Stomach smooth muscle (tissue), 2 donors: ENCODE measurements around the gene HUS1.

ENCODE experiments used
- H3K27ac ChIP-seq: one replicate; pipeline ENCODE4 v1.7.0; 2013; ENCODE audit warnings: mild to moderate bottlenecking, low read length, inconsistent platforms
- H3K27me3 ChIP-seq, 2 donors: one replicate each; pipeline ENCODE4 v1.7.0; 2013; ENCODE audit warnings: low read length in 2 of 2; ENCODE audit not compliant: insufficient read depth in 2 of 2, control insufficient read depth in 1 of 2
- H3K36me3 ChIP-seq, 2 donors: one replicate each; pipeline ENCODE4 v1.7.0; 2013; ENCODE audit warnings: low read length in 2 of 2; ENCODE audit not compliant: control insufficient read depth in 2 of 2, insufficient read depth in 2 of 2
- H3K4me1 ChIP-seq: one replicate; pipeline ENCODE4 v1.7.0; 2013; ENCODE audit warnings: low read length; ENCODE audit not compliant: control insufficient read depth, insufficient read depth
- H3K4me3 ChIP-seq, 2 donors: one replicate each; pipeline ENCODE4 v1.7.0; 2013; ENCODE audit warnings: low read length in 2 of 2
- H3K9ac ChIP-seq, 2 donors: one replicate each; pipeline ENCODE4 v1.7.0; 2013; ENCODE audit warnings: low read length in 2 of 2, mild to moderate bottlenecking in 1 of 2
- H3K9me3 ChIP-seq, 2 donors: one replicate each; pipeline ENCODE4 v1.7.0; 2013; ENCODE audit warnings: low read length in 2 of 2; ENCODE audit not compliant: control insufficient read depth in 2 of 2
- donor health status: healthy.
- donor health status: Pancreatic carcinoma.

Gene HUS1

GRCh38 chr7:47937711-47938573 lies 41.5 kb downstream of the HUS1 start:
- no peaks in the 10 kb centered on the region for H3K27me3 ChIP-seq

DNA sequence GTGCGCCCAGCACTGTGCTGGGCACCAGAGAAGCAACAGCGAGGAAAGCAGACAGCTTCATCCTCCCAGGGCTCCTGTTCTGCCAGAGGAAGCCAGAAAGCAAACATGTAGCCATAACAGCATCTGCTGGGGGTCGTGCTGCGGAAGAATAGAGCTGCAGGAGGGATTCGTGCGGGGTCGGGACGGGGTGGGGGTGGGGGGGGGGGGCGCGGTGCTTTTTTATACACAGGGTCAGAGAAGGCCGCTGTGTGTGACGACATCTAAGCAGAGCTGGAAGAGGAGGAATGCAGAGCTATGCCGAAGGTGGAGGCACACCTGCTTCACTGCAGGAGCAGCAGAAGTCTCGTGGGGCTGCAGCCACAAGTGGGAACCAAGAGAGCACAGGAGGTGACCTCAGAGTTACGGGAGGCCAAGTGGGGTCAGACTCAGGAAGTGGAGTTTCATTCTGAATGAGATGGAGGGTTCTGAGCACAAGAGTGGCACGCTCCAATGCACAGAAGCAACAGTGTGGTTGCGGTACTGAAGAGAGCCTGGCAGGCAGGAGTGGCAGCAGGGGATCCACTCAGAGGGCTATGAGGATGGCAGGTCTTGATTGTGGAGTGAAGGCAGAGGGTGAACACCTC lies 42.2 kb downstream of the HUS1 start:
- Histone ChIP-seq H3K4me3 (no peak overlapping the region), H3K27me3 (no peaks in the 10 kb centered on the region), H3K4me1 (no peaks in the 10 kb centered on the region), H3K36me3 (no peaks in the 10 kb centered on the region), H3K9ac (no peak overlapping the region), H3K9me3 (no peaks in the 10 kb centered on the region), H3K27ac (no peak overlapping the region)

More at GRCh38 chr7:47937711-47938573, 41.5 kb downstream of the HUS1 start:
- Histone ChIP-seq H3K9me3 (no peaks in the 10 kb centered on the region), H3K4me1 (no peaks in the 10 kb centered on the region), H3K4me3 (no peak overlapping the region), H3K27ac (no peak overlapping the region), H3K36me3 (no peaks in the 10 kb centered on the region), H3K9ac (no peak overlapping the region)

DNA sequence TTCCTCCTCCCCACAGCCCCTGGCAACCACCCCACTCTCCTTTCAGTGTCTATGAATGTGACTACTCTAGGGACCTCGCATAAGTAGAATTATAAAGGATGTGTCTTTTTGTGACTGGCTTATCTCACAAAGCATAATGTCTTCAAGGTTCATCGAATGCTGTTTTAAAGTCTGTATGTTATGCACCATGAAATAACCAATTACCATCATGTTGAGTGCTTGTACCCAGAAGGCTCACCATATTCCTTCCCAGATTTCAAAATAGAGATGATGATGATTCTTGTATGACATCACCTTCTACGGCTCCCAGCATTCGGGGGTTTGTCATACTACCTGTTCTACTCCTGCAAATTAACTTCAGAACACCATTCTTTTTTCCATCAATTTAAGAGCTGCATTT lies 43.1 kb downstream of the HUS1 start:
- no peaks in the 10 kb centered on the region for H3K4me1 ChIP-seq
- H3K9me3 ChIP-seq: no peaks in the 10 kb centered on the region
- no peaks in the 10 kb centered on the region for H3K27me3 ChIP-seq
- no peaks in the 10 kb centered on the region for H3K36me3 ChIP-seq
- H3K4me3 ChIP-seq: no peak overlapping the region
- H3K27ac ChIP-seq: no peak overlapping the region
- H3K9ac ChIP-seq: no peak overlapping the region

- Histone ChIP-seq H3K27ac (no peak overlapping the region), H3K9me3 (no peaks in the 10 kb centered on the region), H3K9ac (no peak overlapping the region), H3K4me3 (no peak overlapping the region), H3K36me3 (no peaks in the 10 kb centered on the region), H3K4me1 (no peaks in the 10 kb centered on the region), H3K27me3 (no peaks in the 10 kb centered on the region)
These were observed 44.1 kb downstream of the HUS1 start for GRCh38 chr7:47935336-47935735.

GRCh38 chr7:47934831-47935230 lies 44.6 kb downstream of the HUS1 start:
- H3K36me3 ChIP-seq: no peaks in the 10 kb centered on the region
- no peak overlapping the region for H3K4me3 ChIP-seq
- no peak overlapping the region for H3K9ac ChIP-seq
- no peaks in the 10 kb centered on the region for H3K27me3 ChIP-seq
- no peak overlapping the region for H3K27ac ChIP-seq
- H3K4me1 ChIP-seq: no peaks in the 10 kb centered on the region
- no peaks in the 10 kb centered on the region for H3K9me3 ChIP-seq

DNA sequence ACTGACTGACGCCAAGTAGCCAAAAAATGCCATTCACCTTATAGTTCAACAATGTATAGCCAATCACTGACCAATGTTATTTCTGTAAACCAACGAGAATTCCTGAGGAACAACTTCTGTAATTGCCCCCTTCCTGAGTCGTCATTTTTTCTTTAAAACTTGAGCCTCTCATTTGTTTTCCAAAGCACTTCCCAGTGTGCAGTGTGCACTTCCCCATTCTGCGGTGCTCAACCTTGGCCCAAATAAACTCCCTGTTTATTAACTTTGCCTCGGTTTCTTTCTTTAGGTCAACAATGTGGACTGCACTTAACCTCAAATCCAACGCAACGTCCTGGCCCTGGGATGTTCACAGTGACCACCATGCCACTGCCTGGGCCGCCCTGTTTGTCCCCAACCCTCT lies 46.2 kb downstream of the HUS1 start:
- H3K36me3 ChIP-seq: no peaks in the 10 kb centered on the region
- no peaks in the 10 kb centered on the region for H3K4me1 ChIP-seq
- H3K4me3 ChIP-seq: no peak overlapping the region
- no peak overlapping the region for H3K9ac ChIP-seq
- H3K27ac ChIP-seq: no peak overlapping the region
- H3K9me3 ChIP-seq: no peaks in the 10 kb centered on the region
- no peaks in the 10 kb centered on the region for H3K27me3 ChIP-seq

DNA sequence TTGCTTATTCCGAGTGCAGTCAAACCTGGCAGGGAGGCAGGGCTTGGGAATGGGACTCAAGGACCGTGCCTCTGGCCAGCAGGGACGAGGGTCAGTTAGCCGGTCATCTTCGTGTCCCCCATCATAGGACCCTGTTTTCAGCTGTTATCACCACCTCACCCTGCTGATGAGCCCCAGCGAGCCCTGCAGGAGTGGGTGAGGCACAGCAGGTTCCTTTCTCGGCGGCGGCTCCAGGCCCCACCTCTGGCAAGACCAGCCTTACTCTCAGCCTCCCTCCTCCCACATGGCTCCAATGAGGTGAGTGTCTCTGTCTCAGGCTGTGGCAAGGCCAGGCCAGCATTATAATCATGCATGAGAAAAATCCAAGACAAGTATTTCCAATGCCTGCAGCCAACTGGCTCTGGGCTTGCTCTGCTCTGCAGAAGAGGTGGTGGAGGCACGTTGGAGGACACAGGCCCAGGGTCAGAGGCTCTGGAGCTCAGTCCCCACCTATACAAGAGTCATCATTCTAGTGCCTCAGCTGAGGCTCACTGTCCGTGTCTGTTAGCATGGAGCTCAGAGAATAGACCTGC lies 46.9 kb downstream of the HUS1 start:
- H3K4me1 ChIP-seq: no peaks in the 10 kb centered on the region
- H3K27me3 ChIP-seq: no peaks in the 10 kb centered on the region
- no peak overlapping the region for H3K9ac ChIP-seq
- no peaks in the 10 kb centered on the region for H3K36me3 ChIP-seq
- no peak overlapping the region for H3K27ac ChIP-seq
- no peak overlapping the region for H3K4me3 ChIP-seq
- no peaks in the 10 kb centered on the region for H3K9me3 ChIP-seq

DNA sequence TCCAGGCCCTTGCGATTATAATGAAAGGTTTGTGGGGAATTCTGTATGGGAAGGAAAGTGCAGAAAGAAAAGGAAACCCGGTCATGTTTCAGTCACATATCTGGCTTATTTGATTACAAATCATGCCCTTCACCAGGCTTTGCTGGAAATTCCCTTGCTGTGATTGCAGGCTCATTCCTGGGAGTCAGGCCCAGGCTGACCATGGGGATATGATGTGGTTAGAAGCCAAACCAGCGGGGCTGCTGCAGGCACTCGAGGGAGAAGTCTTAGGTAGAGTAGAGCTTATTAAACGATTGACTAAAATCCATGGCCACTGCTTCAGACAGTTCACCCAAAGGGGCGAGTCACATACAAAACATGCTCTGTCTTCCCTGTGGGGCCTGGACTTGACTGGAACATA lies 47.4 kb downstream of the HUS1 start:
- H3K9ac ChIP-seq: no peak overlapping the region
- H3K9me3 ChIP-seq: no peaks in the 10 kb centered on the region
- H3K4me1 ChIP-seq: no peaks in the 10 kb centered on the region
- H3K36me3 ChIP-seq: no peaks in the 10 kb centered on the region
- H3K4me3 ChIP-seq: no peak overlapping the region
- H3K27ac ChIP-seq: no peak overlapping the region
- H3K27me3 ChIP-seq: no peaks in the 10 kb centered on the region

- no peaks in the 10 kb centered on the region for H3K9me3 ChIP-seq
- no peak overlapping the region for H3K27ac ChIP-seq
- H3K27me3 ChIP-seq: no peaks in the 10 kb centered on the region
- H3K4me1 ChIP-seq: no peaks in the 10 kb centered on the region
- H3K4me3 ChIP-seq: no peak overlapping the region
- no peaks in the 10 kb centered on the region for H3K36me3 ChIP-seq
- no peak overlapping the region for H3K9ac ChIP-seq
These were observed 48.1 kb downstream of the HUS1 start for GRCh38 chr7:47931005-47932004.

DNA sequence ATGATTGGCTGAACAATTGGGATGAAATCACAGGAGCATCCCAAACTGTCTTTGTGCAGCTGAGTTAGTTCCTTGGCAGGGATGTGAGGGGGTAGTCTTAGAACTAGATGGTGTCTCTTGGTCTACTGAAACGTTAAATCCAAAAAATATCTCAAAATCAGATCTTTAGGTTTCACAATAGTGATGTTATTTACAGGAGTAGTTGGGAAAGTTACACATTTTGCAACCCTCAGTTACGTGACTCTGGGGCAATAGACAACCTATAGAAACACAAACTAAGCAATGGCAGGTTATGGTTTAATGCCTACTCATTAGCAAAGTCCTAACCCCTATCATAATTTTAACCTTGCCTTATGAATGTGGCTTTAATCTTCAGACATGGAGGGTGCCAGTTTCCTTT lies 55.1 kb downstream of the HUS1 start:
- H3K27me3 ChIP-seq: no peaks in the 10 kb centered on the region
- H3K27ac ChIP-seq: no peak overlapping the region
- no peaks in the 10 kb centered on the region for H3K36me3 ChIP-seq
- H3K9me3 ChIP-seq: no peaks in the 10 kb centered on the region
- no peaks in the 10 kb centered on the region for H3K4me1 ChIP-seq
- H3K9ac ChIP-seq: no peak overlapping the region
- no peak overlapping the region for H3K4me3 ChIP-seq
